GM10248 (cell line): ENCODE results near the gene TMEM139.

Experiments
- CTCF ChIA-PET: fragments of 300-600 bp; sonication (Branson Sonifier 250); formaldehyde crosslinking; extraction: SDS; loops from one replicate; lab custom pipeline; 2021; ENCODE audit warnings: antibody characterized with exemption; lab: Yijun Ruan, JAX
- POLR2A ChIA-PET: fragments of 350-650 bp; sonication (Branson Sonifier 250); formaldehyde crosslinking; extraction: SDS; loops from one replicate; lab custom pipeline; 2020; ENCODE audit warnings: antibody characterized with exemption; lab: Yijun Ruan, JAX
- DNase-seq: peaks from one replicate; pipeline ENCODE4 v3.0.0; 2012; ENCODE audit errors: extremely low spot score
- TF ChIP-seq, protein P1 (sequence below): IDR thresholded peaks from 2 replicates; pipeline ENCODE4 v1.5.1; 2012; ENCODE audit warnings: mild to moderate bottlenecking, low read depth; ENCODE audit errors: extremely low read depth, missing control alignments, control extremely low read depth

The TMEM139 gene

DNA sequence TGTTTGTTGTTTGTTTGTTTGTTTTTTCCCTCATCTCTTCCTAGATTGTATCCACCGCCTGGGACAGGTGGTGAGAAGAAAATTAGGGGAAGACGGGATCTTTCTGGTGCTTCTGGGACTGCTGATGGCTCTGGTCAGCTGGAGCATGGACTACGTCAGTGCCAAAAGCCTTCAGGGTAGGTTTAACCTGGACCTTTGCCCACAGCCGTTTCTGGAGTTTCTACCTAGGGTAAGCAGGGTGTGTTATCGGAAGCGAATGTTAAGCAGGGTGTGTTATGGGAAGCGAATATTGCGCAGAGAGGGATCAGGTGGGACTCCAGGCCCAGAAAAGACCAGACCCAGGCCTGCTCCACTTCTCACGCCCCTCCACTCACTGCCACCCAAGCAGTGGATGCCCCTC, 35.9 kb downstream of the TMEM139 start:
- CTCF ChIA-PET: no interaction called here
- no peak for DNase-seq

DNA sequence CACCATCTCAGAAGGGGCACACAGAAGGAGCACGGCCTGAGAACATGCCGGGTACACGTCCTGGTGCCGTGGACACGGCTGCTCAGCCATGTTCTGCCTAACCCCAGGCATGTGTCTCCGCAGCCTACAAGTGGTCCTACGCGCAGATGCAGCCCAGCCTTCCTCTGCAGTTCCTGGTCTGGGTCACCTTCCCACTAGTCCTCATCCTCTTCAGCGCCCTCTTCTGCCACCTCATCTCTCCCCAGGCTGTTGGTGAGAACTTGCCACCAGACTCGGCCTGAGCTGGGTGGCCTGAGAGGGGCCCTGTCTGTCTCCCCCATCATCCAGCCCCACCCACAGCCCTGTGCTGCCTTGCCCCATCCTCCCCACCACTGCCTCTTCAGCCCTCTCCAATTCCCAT, 36.5 kb downstream of the TMEM139 start:
- no peak for DNase-seq
- TF ChIP-seq, protein P1, sequence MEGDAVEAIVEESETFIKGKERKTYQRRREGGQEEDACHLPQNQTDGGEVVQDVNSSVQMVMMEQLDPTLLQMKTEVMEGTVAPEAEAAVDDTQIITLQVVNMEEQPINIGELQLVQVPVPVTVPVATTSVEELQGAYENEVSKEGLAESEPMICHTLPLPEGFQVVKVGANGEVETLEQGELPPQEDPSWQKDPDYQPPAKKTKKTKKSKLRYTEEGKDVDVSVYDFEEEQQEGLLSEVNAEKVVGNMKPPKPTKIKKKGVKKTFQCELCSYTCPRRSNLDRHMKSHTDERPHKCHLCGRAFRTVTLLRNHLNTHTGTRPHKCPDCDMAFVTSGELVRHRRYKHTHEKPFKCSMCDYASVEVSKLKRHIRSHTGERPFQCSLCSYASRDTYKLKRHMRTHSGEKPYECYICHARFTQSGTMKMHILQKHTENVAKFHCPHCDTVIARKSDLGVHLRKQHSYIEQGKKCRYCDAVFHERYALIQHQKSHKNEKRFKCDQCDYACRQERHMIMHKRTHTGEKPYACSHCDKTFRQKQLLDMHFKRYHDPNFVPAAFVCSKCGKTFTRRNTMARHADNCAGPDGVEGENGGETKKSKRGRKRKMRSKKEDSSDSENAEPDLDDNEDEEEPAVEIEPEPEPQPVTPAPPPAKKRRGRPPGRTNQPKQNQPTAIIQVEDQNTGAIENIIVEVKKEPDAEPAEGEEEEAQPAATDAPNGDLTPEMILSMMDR: no peak
- POLR2A ChIA-PET: no interaction called here
- CTCF ChIA-PET: interaction anchor here (0.7 to 1.4 kb wide), 2 partner anchors 9 to 17 kb away, joined by 3 to 4 read pairs; no protein-coding TSS in a partner anchor

More for the DNA sequence above, 35.9 kb downstream of the TMEM139 start:
- TF ChIP-seq, protein P1: no peak
- POLR2A ChIA-PET: no interaction called here

DNA sequence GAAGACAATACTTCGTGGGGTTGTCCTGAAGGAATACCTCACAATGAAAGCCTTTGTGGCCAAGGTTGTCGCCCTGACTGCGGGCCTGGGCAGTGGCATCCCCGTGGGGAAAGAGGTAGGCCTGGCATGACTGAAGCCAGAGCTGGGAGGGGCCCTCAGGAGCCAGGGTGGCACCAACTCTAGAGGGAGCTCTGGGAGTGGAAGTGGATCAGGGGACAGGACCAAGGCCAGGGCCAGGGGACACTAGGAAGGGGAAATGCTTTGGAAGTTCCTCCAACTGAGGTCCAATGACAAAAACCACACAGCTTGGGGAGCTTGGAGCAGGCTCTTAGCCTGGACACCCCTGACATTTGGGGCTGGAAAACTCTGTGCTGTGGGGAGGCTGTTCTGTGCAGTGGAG, 37.0 kb downstream of the TMEM139 start:
- TF ChIP-seq, protein P1: no peak
- CTCF ChIA-PET: interaction anchor here (0.7 to 1.4 kb wide), 2 partner anchors 8 to 17 kb away, joined by 3 to 4 read pairs; no protein-coding TSS in a partner anchor
- POLR2A ChIA-PET: no interaction called here
- DNase-seq: no peak

DNA sequence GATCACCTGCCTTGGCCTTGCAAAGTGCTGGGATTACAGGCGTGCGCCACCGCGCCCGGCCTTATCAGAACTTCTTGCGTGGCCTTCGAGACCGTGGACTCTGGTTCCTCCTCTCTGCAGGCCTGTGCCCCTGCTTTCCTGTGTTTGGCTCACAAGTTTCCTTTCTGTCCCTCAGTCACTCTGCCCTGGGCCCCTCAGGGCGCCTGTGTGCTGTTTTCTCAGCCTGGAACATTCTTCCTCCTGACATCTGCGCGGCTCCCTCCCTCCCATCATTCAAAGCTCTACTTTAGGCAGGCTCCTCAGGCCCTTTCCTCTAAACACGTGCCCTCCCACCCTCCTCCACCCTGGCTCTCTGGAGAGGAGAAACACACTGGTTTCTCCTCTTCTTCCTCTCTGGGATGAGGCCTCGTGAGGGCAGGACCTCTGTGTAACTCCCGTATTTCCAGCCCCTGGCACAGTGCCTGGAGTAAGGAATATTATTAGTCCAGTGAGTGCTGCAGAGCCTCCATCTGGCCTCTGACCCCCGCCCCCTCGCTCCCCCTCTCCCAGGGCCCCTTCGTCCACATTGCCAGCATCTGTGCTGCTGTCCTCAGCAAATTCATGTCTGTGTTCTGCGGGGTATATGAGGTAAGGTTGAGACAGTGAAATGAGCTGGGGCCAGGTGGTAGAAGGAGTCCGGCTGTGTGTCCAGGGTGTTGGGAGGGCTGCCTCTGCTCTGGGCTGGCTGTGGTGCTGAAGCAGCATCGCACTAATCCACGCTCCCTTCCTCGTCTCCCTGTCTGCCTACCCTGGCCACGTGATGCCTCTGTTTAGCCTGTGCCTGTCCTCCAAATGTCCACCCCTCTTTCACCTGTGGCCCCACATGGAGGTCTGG, 38.2 kb downstream of the TMEM139 start:
- ChIA-PET POLR2A (no interaction called here), CTCF (interaction anchor here (1.0 kb wide), 1 partner anchor 82 kb away, joined by 3 read pairs; no protein-coding TSS in a partner anchor)
- TF ChIP-seq, protein P1: no peak
- no peak for DNase-seq

DNA sequence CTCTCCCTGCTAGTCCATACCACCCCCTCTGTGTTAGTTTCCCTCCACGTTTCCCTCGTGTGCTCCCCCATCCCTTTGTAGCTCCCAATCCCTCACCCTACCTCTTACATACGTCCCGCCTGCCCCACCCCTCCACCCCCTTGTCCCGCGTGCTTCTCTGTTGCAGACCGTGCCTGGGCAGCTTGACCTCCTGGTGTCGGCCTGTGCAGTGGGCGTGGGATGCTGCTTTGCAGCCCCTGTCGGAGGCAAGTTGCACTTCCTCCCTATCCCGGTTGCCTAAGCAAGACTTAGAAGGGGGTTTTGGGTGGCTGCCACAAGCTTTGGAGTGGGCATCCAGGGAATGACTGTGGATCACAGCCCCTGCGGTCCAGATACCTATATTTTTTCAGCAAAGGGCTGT, 38.9 kb downstream of the TMEM139 start:
- ChIA-PET CTCF (interaction anchor here (1.0 kb wide), 1 partner anchor 83 kb away, joined by 3 read pairs; no protein-coding TSS in a partner anchor), POLR2A (no interaction called here)
- DNase-seq: no peak
- TF ChIP-seq, protein P1: no peak

DNA sequence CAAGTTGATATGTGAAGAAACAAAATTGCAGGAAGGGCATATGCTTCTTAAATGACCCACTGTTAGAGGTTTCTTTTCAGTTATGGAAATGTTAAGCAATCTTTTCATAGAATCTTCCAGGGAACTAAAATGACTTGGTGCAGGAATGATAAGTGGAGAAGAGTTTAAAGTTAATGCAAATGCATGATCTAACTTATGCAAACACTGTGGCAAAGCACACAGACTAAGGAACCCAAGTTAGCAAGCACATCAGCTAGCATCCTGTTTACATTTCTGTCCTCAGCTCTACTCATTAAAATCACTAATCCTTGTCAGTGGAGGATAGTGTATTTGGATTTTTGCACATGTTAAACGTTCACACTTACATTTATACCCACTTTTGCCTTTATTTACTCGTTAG, 40.5 kb downstream of the TMEM139 start:
- TF ChIP-seq, protein P1: no peak
- DNase-seq: no peak
- ChIA-PET CTCF (interaction anchor here (0.9 to 1.3 kb wide), 2 partner anchors 111 to 412 kb away, joined by 3 read pairs; no protein-coding TSS in a partner anchor), POLR2A (no interaction called here)
